ENCODE measurements around the gene CEP152.

GRCh38 chr15:48814286-48814685 lies 3.4 kb upstream of the CEP152 start:
- no peak for TF ChIP-seq POLR2A (IDR thresholded peaks at IDR 0.05)
- TF ChIP-seq CTCF (IDR thresholded peaks at IDR 0.05) = no peak

Data from tibial nerve (tissue), 3 donors.